NCI-H1105 (cell line): ENCODE results near the gene SORT1.
"Not testable (repeated sequence)": the region's sequence is repeated elsewhere in the genome, so short reads cannot be mapped to it uniquely, and the experiment has no call there.

Source experiments
- DNase-seq: peaks from one replicate; lab custom pipeline; 2025; lab: John Stamatoyannopoulos, UW

Gene SORT1

GRCh38 chr1:109299558-109300343, 98.0 kb downstream of the SORT1 start:
- no peak for DNase-seq

- DNase-seq = no peak
These were observed 98.8 kb downstream of the SORT1 start for GRCh38 chr1:109298666-109299557.

- DNase-seq = no peak
These were observed 100.9 kb downstream of the SORT1 start for GRCh38 chr1:109296782-109297181.

GRCh38 chr1:109295712-109296415, 101.9 kb downstream of the SORT1 start:
- DNase-seq = no peak

GRCh38 chr1:109294481-109294880, 103.2 kb downstream of the SORT1 start:
- DNase-seq = no peak

GRCh38 chr1:109293026-109293425, 104.7 kb downstream of the SORT1 start:
- DNase-seq = no peak

- no peak for DNase-seq
These were observed 105.4 kb downstream of the SORT1 start for GRCh38 chr1:109292364-109292763.

- no peak for DNase-seq
These were observed 106.7 kb downstream of the SORT1 start for GRCh38 chr1:109290998-109291397.

GRCh38 chr1:109290137-109290536, 107.6 kb downstream of the SORT1 start:
- DNase-seq = no peak

- not testable (repeated sequence) for DNase-seq
These were observed 111.0 kb downstream of the SORT1 start for GRCh38 chr1:109286762-109287161.

GRCh38 chr1:109283748-109284600, 113.7 kb downstream of the SORT1 start:
- no peak for DNase-seq

- peak; percentile 97 for DNase-seq
These were observed 114.6 kb downstream of the SORT1 start, which contains the start of gene PSRC1 for GRCh38 chr1:109282952-109283747. TSS of gene PSRC1 (minus strand) at chr1:109283145.

- peak; percentile 49 for DNase-seq
These were observed 115.2 kb downstream of the SORT1 start for GRCh38 chr1:109282497-109282951.

GRCh38 chr1:109281680-109282496, 115.8 kb downstream of the SORT1 start:
- DNase-seq = no peak

- DNase-seq = no peak
These were observed 116.9 kb downstream of the SORT1 start for GRCh38 chr1:109280862-109281261.

GRCh38 chr1:109279615-109280278, 118.0 kb downstream of the SORT1 start:
- DNase-seq = no peak

- DNase-seq = peak; percentile 52
These were observed 120.1 kb downstream of the SORT1 start for GRCh38 chr1:109277434-109278204.

GRCh38 chr1:109275706-109276345, 121.9 kb downstream of the SORT1 start:
- DNase-seq = no peak
